Kidney epithelial cell (primary cell): ENCODE data around the gene INTS1. TPM values are rescaled to one million over a fixed set of nuclear protein-coding genes. Genes with fewer than 3 reads are reported as not detected.

Experiments
- DNase-seq: peaks from one replicate; pipeline ENCODE4 v3.0.0-alpha.2; 2010; ENCODE audit warnings: low read depth
- H3K27me3 ChIP-seq: 2 replicates; pipeline ENCODE4 v1.6.0; 2011; ENCODE audit warnings: low read length; ENCODE audit not compliant: control insufficient read depth, insufficient read depth
- H3K36me3 ChIP-seq: 2 replicates; pipeline ENCODE4 v1.5.1; 2011; ENCODE audit warnings: low read length; ENCODE audit not compliant: control insufficient read depth, insufficient read depth
- H3K4me3 ChIP-seq: 2 replicates; pipeline ENCODE4 v1.5.1; 2011; ENCODE audit warnings: low read depth, mild to moderate bottlenecking, control low read depth, low read length
- total RNA-seq: library from RNA; depleted of rRNA; stranded (reverse); fragments of >200 nt; gene quantifications from 2 replicates; pipeline ENCODE4 v1.2.3, GENCODE V29; 2015
- TF ChIP-seq, protein P1 (sequence below): IDR thresholded peaks from 2 replicates; pipeline ENCODE4 v1.5.1; 2011; ENCODE audit warnings: mild to moderate bottlenecking, moderate library complexity, low read length, control low read depth, inconsistent platforms; ENCODE audit not compliant: insufficient read depth, poor library complexity, severe bottlenecking

Gene INTS1
- total RNA-seq, 1 donor from 2014 or later: 84.3 TPM

DNA sequence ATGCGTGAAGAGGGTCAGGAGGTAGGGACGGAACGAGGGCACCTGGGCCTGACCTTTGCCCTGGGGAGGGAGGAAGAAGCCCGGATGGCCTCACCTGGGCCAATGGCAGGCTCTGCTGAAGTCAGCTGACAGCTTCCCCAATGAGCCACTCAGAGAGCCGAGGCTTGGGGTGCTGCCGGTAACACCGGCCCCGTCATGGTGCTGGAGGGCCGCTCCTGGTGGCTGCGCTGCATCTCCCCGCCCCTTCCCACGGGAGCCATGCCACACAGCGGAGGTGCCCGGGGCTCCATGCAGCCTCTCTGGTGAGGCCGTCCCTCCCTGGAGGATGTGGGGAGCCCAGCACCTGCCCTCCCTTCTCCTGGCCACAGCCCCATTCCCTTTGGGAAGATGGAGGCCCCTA is 27.3 kb downstream of the INTS1 start:
- H3K27me3 ChIP-seq: no peaks in the 10 kb centered on the region
- H3K36me3 ChIP-seq: no peaks in the 10 kb centered on the region
- no peak for DNase-seq
- no peak overlapping the region for H3K4me3 ChIP-seq
- TF ChIP-seq, protein P1, sequence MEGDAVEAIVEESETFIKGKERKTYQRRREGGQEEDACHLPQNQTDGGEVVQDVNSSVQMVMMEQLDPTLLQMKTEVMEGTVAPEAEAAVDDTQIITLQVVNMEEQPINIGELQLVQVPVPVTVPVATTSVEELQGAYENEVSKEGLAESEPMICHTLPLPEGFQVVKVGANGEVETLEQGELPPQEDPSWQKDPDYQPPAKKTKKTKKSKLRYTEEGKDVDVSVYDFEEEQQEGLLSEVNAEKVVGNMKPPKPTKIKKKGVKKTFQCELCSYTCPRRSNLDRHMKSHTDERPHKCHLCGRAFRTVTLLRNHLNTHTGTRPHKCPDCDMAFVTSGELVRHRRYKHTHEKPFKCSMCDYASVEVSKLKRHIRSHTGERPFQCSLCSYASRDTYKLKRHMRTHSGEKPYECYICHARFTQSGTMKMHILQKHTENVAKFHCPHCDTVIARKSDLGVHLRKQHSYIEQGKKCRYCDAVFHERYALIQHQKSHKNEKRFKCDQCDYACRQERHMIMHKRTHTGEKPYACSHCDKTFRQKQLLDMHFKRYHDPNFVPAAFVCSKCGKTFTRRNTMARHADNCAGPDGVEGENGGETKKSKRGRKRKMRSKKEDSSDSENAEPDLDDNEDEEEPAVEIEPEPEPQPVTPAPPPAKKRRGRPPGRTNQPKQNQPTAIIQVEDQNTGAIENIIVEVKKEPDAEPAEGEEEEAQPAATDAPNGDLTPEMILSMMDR: no peak

DNA sequence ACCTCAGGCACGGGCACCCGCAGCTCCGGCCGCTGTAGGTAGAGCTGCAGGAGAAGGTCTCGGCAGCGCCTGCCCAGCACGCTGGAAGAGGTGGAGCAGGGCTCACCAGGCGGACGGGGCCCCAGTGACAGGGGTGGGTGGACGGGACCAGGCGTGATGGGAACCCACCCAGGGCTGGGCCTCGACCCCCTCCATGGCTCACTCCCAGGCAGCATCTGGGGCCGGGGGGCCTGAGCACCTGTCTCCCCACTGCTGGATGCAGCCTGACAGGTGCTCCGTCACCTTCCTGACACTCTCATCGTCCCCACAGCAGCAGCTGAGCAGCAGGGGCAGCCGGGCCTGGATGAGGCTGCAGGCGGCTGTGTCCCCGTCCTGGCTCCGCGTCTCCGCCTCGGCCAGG is 28.2 kb downstream of the INTS1 start:
- H3K27me3 ChIP-seq: no peaks in the 10 kb centered on the region
- TF ChIP-seq, protein P1: no peak
- no peak for DNase-seq
- H3K4me3 ChIP-seq: no peak overlapping the region
- no peaks in the 10 kb centered on the region for H3K36me3 ChIP-seq

DNA sequence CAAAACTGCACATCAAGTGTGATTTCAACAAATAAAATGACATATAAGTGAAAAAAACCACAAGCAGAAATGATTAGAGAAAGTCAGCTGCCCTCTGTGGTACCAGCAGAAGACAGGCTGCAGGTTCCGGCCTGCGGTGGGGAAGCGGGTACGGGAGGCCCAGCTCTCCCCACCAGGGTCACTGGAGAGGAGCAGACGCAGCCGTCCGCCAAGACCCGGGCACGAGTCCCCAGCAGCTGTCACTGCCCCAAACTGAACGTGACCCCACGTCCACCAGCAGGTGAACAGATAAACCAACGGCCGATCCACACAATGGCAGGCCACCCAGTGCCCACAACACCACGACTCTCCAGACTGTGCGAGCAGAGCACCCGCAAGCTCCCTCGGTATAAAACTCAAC is 28.8 kb downstream of the INTS1 start:
- no peaks in the 10 kb centered on the region for H3K36me3 ChIP-seq
- TF ChIP-seq, protein P1: no peak
- H3K4me3 ChIP-seq: no peak overlapping the region
- no peak for DNase-seq
- no peaks in the 10 kb centered on the region for H3K27me3 ChIP-seq

DNA sequence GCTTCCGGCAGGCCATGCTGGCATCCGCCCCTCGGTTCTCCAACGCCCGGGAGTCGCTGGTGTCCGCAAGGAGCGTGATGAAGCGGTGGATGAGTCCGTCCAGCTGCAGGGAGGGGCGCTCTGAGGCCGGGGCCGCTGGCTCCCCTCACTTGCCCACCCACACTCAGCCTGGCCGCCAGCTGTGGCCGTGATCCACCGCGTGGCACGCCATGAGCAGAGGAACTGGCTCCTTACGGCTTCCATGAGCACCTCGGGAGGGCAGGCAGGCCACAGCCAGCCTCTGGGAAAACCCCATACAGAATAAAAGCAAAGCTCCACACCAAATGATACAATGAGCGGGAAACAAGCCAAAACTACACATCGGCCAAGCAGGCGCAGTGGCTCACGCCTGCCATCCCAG is 29.5 kb downstream of the INTS1 start:
- no peak for DNase-seq

DNA sequence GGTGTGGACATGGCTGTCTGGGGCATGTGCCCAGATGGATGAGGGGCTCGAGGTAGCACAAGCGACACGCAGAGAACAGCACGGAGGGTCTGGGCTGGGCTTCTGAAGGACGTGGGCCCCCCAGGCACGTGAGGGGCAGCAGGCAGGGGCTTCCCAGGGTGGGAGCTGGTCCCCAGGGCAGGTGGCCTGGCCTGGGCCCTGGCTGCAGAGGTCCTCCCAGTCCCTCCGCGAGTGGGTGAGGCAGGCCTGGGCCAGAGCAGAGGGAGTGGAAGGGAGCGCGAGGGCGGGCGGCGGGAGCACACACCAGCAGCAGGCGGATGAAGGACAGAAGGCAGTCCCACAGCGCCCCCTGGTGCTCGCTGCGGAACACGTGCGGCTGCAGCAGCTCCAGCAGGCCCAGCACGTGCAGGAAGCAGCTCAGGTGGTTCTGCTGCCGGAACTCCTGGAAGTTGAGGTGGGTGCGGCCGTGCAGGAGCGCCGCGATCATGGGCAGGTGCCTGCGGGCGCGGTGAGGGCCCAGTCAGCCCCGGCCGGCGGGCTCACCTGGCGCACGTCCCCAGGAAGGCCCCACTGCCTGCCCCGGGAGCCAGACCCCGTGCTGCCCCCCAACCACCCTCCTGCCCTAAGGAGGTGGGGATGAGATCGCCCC is 30.2 kb downstream of the INTS1 start:
- Histone ChIP-seq H3K36me3 (no peaks in the 10 kb centered on the region), H3K27me3 (no peaks in the 10 kb centered on the region), H3K4me3 (no peak overlapping the region)
- TF ChIP-seq, protein P1: peak; percentile 90
- no peak for DNase-seq

More for the DNA sequence above, 29.5 kb downstream of the INTS1 start:
- H3K27me3 ChIP-seq: no peaks in the 10 kb centered on the region
- H3K36me3 ChIP-seq: no peaks in the 10 kb centered on the region
- no peak overlapping the region for H3K4me3 ChIP-seq
- TF ChIP-seq, protein P1: no peak

DNA sequence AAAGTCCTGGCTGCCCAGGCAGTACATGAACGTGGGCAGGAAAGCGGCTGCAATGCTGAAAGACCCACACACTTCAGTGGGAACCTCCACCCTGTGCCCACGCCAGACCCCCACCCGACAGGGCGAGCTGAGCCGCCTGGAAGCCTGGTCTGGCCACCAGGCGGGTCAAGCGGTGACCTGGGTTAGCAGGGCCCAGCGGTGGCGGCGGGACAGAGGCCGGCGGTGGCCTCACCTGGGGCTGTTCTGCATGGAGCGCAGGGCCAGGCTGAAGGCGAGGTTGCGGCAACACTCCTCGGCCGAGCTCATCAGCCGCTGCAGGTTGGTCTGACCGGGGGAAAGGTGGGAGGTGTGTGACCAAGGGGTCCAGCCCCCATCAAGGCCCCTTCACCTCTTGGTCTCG is 33.3 kb downstream of the INTS1 start:
- Histone ChIP-seq H3K4me3 (no peak overlapping the region), H3K27me3 (no peaks in the 10 kb centered on the region), H3K36me3 (no peaks in the 10 kb centered on the region)
- TF ChIP-seq, protein P1: no peak
- no peak for DNase-seq
